GM11168 (cell line): ENCODE measurements around the gene FBXO31.

Experiments used
- in situ Hi-C: fragments of 300-500 bp; cut with MboI; formaldehyde crosslinking; loops from one replicate; pipeline ENCODE4 v1.12.0; 2022; ENCODE audit warnings: low sequenced_read_pairs; ENCODE audit not compliant: unreplicated experiment

The FBXO31 gene

DNA sequence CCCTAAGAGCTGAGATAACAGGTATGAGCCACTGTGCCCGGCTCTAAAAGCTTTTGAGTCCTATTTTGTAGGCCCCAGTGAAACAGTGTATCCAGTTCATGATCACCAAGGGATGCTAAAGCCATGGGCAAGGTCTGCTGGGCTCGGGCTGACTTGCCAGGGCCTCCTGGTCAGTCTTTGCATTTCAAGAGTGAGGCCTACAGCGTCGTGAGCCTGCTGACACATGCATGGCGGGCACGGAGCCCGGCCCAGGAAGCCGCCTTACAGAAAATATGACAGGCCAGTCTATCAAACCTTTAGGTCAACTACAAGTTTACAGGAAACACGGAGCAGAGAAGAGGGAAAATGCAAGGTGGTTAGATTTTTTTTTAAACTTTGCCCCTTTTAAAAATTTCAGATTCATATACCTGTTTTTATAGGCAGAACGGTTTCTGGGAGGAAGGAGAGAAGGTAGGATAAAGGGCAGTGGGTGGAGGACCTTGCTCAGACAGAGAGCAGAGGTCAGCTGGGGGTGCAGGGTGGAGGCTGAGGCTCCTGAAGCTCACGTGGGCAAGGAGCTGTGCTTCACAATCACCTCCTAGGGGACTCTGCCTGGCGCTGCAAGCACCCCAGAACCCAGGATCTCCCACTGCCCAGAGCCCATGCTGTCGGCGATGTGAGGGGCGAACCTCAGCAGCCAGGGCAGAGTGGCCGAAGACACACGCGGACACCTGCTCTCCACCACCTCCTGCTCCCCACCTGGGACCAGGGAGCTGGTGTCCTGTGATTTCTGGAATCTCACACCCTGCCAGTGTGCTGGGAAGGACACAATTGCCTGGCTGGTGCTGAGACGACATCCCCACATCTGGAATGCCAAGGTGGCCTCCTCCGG lies 87.7 kb downstream of the FBXO31 start:
- in situ Hi-C loops, result loop anchor here (25.0 kb wide), 1 partner anchor 734 kb away; the partner anchor contains the start of genes FOXC2 and MTHFSD

DNA sequence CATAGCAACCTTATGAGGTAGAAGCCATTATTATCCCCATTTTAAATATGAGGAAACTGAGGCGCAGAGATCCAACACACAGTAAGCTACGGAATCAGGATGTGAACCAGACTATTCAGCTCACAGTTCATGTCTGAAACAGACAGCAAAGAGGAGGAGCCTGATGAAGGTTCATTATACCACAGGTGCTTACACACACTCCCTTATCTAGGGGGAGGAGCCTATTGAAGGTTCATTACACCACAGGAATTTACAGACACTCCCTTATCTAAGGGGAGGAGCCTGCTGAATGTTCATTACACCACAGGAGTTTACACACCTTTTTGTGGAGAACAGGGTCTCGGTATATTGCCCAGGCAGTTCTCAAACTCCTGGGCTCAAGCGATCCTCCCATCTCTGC lies 88.3 kb downstream of the FBXO31 start:
- in situ Hi-C loops, result loop anchor here (25.0 kb wide), 1 partner anchor 733 kb away; the partner anchor contains the start of genes FOXC2 and MTHFSD

DNA sequence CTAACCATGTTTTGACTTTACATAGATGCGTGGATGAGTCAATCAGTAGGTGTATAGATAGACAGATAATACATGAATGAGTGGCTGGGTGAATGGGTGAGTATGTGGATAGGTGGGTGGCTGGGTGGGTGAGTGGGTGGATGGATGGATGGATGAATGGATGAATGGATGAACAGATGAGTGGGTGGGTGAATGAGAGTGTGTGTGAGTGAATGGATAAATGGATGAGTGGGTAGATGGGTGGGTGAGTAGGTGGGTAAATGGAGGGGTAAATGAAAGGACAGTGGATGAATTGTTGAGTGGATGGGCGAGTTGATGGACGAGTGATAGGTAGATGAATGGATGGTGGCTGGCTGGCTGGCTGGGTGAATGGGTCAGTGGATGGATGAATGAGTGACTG lies 89.6 kb downstream of the FBXO31 start:
- in situ Hi-C loops, result loop anchor here (25.0 kb wide), 1 partner anchor 732 kb away; the partner anchor contains the start of genes FOXC2 and MTHFSD

DNA sequence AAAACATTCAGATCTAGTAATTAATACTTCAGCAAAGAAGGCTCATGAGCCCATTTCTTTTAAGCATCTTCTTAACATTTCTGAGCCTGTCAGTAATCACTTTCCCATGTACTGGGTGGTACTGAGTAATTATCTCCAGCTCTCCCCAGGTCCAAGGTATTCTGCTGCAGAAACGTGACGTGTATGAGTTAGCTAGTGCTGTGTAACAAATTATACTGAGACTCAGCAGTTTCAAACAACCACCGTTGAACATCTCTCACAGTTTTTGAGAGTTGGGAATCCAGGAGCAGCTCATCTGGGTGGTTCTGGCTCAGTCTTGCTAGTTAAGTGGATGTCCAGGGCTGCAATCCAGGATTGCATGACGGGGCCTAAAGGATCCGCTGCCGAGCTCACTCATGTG lies 91.6 kb downstream of the FBXO31 start:
- in situ Hi-C loops, result loop anchor here (25.0 kb wide), 1 partner anchor 730 kb away; the partner anchor contains the start of genes FOXC2 and MTHFSD

DNA sequence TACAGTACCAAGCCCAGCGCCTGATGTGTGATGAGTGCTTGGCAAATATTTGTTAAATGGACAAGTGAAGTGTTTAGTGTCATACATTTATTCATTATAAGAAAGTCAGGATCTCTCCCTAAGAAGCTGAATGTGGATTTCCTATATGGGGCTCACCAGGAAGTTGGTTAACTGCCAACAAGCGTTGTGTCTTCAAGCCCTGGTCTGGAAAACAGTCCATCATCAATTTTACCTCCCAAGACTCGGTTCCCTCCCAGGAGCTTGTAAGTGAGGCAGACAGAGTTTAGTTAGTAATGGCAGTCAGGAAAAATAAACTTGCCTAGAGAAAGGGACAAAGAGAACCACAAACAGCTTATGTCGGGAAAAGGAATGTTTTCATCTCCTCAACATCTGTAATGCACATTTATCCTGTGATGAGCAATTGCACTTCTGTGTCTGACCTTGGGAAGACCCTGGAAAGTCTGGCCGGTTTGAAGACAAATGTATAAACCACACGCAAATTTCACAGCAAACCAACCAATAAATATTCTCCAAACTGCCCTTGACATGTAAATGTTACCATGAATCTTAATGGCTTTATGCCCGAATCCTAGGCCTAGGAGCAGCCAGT lies 94.7 kb downstream of the FBXO31 start:
- in situ Hi-C loops, result loop anchor here (10.0 to 25.0 kb wide), 2 partner anchors 84 to 727 kb away; partner anchors contain the start of genes FOXC2 and MTHFSD

DNA sequence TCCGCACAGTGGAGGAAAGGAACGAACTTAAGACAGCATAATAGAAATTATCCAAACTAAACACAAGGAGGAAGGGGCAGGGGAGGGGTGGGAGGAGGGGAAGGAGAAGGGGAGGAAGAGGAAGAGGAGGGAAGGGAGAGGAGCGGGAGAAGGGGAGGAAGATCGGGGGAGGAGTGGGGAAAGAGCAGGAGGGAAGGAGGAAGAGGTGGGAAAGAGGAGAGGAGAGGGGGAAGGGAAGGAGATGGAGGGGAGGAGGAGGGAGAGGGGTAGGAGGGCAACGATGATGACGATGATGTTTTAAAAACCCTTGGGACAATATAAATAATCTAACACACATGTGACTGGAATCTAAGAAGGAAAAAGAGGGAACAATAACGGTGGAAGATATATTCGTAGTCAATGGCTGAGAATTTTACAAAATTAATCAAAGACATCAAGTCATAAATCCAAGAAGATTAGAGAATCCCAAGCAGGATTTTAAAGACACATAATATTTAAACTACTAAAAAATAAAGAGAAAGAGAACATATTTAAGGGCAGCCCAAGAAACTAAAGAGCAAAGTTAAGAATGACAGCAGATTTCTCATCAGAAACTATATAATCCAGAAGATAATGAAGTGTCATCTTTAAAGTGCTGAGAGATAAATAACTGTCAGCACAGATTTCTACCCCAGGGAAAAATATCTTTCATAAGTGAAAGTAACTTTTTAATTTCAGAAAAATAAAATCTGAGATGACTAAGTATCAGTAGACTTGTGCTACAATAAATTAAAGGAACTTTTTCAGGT lies 96.5 kb downstream of the FBXO31 start:
- in situ Hi-C loops, result loop anchor here (10.0 to 25.0 kb wide), 2 partner anchors 82 to 725 kb away; partner anchors contain the start of genes FOXC2 and MTHFSD

DNA sequence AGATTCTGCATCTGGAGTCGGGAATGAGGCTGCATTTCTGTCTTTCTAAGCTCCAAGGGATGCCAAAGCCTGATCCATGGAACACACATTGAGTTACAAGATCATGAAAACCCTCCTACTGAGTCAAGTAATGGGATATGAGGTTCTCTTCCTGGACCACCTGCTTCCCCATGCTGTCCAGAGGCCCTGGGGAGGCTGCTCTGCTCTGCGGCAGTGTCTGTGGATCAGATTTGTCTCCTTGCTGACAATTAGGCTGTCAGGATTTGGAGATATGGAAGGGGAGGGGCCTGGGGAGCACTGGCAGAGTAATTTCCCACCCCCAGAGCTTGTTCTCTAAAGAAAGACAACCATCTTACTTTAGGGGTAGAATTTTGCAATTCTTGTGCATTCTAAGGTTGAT lies 99.4 kb downstream of the FBXO31 start:
- in situ Hi-C loops, result loop anchor here (10.0 to 25.0 kb wide), 2 partner anchors 79 to 722 kb away; partner anchors contain the start of genes FOXC2 and MTHFSD

DNA sequence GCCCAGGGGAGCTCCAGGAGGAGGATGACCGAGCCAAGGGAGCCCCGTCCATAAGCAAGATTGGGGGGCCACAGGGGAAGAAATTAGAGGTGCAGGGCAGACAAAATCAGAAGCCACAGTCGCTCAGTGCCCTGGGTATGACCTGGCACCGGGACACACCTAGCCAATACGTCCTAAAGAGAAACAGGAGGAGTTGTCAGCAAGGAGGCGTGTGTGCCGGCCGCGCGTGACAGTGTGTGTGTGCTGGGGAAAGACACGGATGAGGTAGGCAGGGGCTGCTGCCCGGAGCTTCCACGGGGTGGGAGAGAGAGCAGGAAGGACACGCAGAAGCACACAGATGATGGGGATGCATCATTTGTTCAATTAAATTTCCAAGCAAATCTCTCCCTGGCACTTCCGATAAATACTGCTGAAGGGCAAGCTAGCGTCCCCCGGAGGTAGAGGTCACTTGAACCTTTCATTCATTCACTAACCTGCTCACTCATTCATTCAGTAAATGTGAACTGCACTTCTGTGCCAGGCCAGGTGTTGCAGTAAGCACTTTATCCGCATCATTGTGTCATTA lies 104.4 kb downstream of the FBXO31 start:
- in situ Hi-C loops, result loop anchor here (25.0 kb wide), 1 partner anchor 717 kb away; the partner anchor contains the start of genes FOXC2 and MTHFSD

DNA sequence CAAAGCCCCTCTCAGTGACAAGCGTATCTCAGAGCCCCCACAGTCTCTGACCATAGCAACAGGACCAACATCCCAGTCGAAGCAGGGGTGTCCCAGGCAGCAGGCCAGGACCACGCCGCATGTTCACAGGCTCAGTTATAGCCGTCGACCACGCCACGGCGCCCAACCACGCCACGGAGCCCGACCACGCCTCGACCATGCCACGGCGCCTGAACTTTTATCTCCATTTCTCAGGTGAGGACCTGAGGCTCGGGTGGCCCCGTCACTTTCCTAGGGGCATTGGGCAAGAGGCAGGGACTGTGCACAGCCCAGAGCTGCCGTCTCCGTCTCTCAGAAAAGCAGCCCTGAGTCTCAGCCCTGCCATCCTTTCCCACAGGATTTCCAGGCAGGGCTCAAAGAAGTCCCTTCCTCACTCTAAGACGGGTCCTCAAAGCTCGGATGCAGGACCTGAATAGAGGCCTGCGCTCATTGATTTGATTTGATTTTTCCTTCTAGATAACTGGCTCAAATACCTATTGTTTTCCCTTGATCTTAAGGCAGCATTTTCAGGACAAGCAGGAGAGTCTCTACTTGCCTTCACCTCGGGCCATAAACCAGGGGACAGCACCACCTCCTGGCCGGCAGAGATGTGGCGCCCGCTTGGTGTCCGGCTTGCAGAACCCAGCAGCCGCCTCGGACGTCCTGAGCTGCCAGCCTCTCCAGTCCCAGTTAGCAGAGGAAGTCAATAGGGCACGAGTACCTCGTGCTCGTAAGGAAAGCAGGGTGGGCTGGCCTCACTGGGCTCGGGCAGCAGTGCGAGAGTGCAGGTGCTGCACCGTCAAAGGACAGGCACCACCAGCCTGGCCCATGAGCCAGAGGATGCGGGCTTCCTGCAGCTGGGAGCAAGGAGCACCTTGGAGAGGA lies 105.1 kb downstream of the FBXO31 start:
- in situ Hi-C loops, result loop anchor here (25.0 kb wide), 1 partner anchor 716 kb away; the partner anchor contains the start of genes FOXC2 and MTHFSD
